ENCODE measurements around the gene TLCD2. TPM values are rescaled to one million over a fixed set of nuclear protein-coding genes. Genes with fewer than 3 reads are reported as not detected.
"Not testable (repeated sequence)": the region's sequence is repeated elsewhere in the genome, so short reads cannot be mapped to it uniquely, and the experiment has no call there.

The TLCD2 gene
- total RNA-seq, 1 donor from 2014 or later, result 12.7 TPM

GRCh38 chr17:1724351-1724868 is 14.2 kb upstream of the TLCD2 start, which contains the start of gene WDR81:
Gene WDR81, plus strand, starts transcription at chr17:1724704. Its CDS starts 256 bp downstream, at chr17:1724960.
- peak; percentile 97 for DNase-seq
- H3K27ac ChIP-seq, result peak within 1 kb of the TSS; percentile 92
- peaks cover 28% of the 10 kb centered on the region for H3K36me3 ChIP-seq
- TF ChIP-seq CTCF (IDR thresholded peaks at IDR 0.05), result no peak
- H3K27me3 ChIP-seq, result no peaks in the 10 kb centered on the region
- ATAC-seq, result peak; percentile 87
- peak within 1 kb of the TSS; percentile 82 for H3K4me3 ChIP-seq
- H3K9me3 ChIP-seq, result no peaks in the 10 kb centered on the region
- peaks cover 52% of the 10 kb centered on the region for H3K4me1 ChIP-seq
- intact Hi-C loops (cut with DNase I), result no loop called here

- H3K36me3 ChIP-seq; H3K4me3 ChIP-seq; H3K27me3 ChIP-seq; H3K9me3 ChIP-seq; intact Hi-C loops (cut with DNase I); DNase-seq; ATAC-seq: not testable (repeated sequence)
- Histone ChIP-seq H3K27ac (peak overlapping the region; percentile 92), H3K4me1 (peaks cover 52% of the 10 kb centered on the region)
Measured at GRCh38 chr17:1722022-1722421, 11.8 kb upstream of the TLCD2 start.

GRCh38 chr17:1720856-1721386 is 10.7 kb upstream of the TLCD2 start:
- no peak overlapping the region for H3K4me3 ChIP-seq
- H3K36me3 ChIP-seq, result no peaks in the 10 kb centered on the region
- no peak overlapping the region for H3K27ac ChIP-seq
- H3K4me1 ChIP-seq, result peaks cover 42% of the 10 kb centered on the region
- ATAC-seq (no peak), DNase-seq (peak; percentile 79)
- peak; percentile 97 for TF ChIP-seq CTCF (IDR thresholded peaks at IDR 0.05)
- H3K9me3 ChIP-seq, result no peaks in the 10 kb centered on the region
- H3K27me3 ChIP-seq, result no peaks in the 10 kb centered on the region
- intact Hi-C loops (cut with DNase I), result no loop called here

DNA sequence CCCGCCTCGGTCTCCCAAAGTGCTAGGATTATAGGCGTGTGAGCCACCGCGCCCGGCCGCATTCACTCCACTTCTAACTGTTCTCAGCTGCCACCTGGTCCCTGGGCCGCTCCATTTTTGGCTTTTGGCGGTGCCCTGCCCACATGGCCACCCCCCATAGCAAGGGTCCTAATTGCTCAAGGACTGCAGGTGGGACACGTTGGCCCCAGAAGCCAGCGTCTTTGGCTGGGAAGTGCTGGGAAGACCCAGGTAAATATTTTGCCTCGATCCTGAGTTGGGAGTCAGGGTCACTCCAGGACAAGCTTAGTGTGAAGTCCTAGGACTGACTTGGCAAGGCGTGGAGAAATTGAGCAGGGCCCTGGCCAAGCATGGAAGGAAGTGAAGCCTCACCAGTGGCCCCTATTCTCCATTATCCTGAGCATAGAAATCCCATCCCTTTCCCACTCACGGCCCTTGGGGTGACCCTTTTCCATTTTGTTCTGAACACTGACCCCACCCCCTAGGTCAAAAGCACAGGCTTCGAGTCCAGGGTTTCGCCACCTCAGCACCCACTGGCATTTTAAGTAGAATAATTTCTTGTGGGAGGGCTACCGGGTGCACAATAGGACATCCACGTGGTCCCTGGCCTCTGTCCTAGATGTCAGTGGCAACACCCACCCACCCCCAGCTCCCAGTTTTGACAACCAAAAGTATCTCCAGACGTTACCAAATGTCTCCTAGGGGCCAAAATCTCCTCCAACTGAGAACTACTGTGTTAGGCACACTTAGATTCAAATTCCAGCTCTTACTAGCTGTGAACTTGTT is 8.4 kb upstream of the TLCD2 start:
- DNase-seq, result peak; percentile 67
- Histone ChIP-seq H3K9me3 (no peaks in the 10 kb centered on the region), H3K27ac (peak overlapping the region; percentile 94), H3K36me3 (peaks cover 6% of the 10 kb centered on the region), H3K4me3 (peak overlapping the region; percentile 61), H3K4me1 (peaks cover 40% of the 10 kb centered on the region), H3K27me3 (no peaks in the 10 kb centered on the region)
- intact Hi-C loops (cut with DNase I), result loop anchor here (10.0 kb wide), 2 partner anchors 66 to 106 kb away; partner anchors contain the start of gene SMYD4
- no peak for ATAC-seq
- TF ChIP-seq CTCF (IDR thresholded peaks at IDR 0.05), result no peak

DNA sequence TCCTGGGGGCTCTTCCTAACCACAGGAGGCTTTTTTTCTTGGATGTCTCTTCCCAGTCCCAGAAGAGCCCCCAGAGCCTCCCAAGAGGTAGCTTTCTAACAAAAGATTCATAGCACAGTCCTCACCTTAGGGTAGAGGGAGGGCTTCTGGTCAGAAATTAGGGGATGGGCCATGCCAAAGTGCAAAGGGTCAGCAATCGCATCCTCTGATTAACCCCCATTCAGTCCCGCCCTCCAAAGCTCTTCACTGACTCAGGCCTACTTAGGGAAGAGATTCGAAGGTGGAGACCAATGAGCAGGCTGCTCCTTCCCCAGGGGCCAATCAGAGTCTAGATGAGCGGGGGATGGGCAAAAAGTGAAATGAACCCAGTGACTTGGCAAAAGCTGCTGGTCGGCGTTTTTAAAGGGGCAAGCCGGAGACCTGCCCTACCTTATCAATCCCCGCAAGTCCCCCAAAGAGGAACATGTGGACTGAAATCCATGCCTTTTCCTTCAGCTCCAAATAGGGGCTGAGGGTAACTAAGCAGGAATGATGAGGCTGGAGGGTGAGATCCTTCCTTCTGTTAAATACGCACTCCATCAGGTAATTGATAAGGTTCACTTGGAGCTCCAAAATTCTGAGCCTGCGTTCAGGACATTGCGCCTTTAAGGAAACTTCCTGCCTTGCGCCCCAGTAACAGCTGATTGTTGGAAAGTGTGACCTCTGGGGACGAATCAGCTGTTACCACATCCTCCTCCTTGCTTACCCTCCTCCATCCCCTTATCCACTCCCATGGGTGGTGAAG is 6.9 kb upstream of the TLCD2 start:
- Histone ChIP-seq H3K36me3 (peaks cover 21% of the 10 kb centered on the region), H3K27ac (peak overlapping the region; percentile 94), H3K9me3 (no peaks in the 10 kb centered on the region), H3K27me3 (no peaks in the 10 kb centered on the region), H3K4me3 (peak overlapping the region; percentile 61), H3K4me1 (peaks cover 44% of the 10 kb centered on the region)
- DNase-seq (peak; percentile 89), ATAC-seq (peak; percentile 71)
- peak; percentile 3 for TF ChIP-seq CTCF (IDR thresholded peaks at IDR 0.05)
- intact Hi-C loops (cut with DNase I), result loop anchor here (10.0 kb wide), 2 partner anchors 68 to 108 kb away; partner anchors contain the start of gene SMYD4
